Activated CD4-positive, CD25-positive, alpha-beta regulatory T cell treated with anti-CD3 and anti-CD28 coated beads, Interleukin-2, amount 50 U/mL, for 16 hours (primary cell): ENCODE data around the gene ITPRIPL2.

Experiments used
- DNase-seq: peaks from one replicate; pipeline ENCODE4 v3.0.0-alpha.2; 2020; ENCODE audit warnings: low read depth, low spot score

The ITPRIPL2 gene

GRCh38 chr16:19119564-19119963 lies 5.8 kb downstream of the ITPRIPL2 start:
- DNase-seq = no peak

GRCh38 chr16:19123535-19124178 lies 9.9 kb downstream of the ITPRIPL2 start:
- no peak for DNase-seq

- DNase-seq = no peak
Measured at GRCh38 chr16:19126300-19126699, 12.5 kb downstream of the ITPRIPL2 start.

- DNase-seq = no peak
Measured at GRCh38 chr16:19127205-19127604, 13.4 kb downstream of the ITPRIPL2 start.

GRCh38 chr16:19127674-19128131 lies 13.9 kb downstream of the ITPRIPL2 start:
- DNase-seq = no peak

- no peak for DNase-seq
Measured at GRCh38 chr16:19128454-19129200, 14.9 kb downstream of the ITPRIPL2 start.

- DNase-seq = no peak
Measured at GRCh38 chr16:19130385-19130784, 16.6 kb downstream of the ITPRIPL2 start.

GRCh38 chr16:19130852-19131824 lies 17.4 kb downstream of the ITPRIPL2 start:
- no peak for DNase-seq

- no peak for DNase-seq
Measured at GRCh38 chr16:19131825-19132218, 18.1 kb downstream of the ITPRIPL2 start.

- DNase-seq = no peak
Measured at GRCh38 chr16:19132255-19132654, 18.5 kb downstream of the ITPRIPL2 start.

GRCh38 chr16:19132898-19133297 lies 19.1 kb downstream of the ITPRIPL2 start:
- no peak for DNase-seq

- no peak for DNase-seq
Measured at GRCh38 chr16:19133600-19133999, 19.8 kb downstream of the ITPRIPL2 start.

- no peak for DNase-seq
Measured at GRCh38 chr16:19135201-19135842, 21.6 kb downstream of the ITPRIPL2 start.

GRCh38 chr16:19135896-19136438 lies 22.2 kb downstream of the ITPRIPL2 start:
- DNase-seq = no peak

GRCh38 chr16:19136549-19137196 lies 22.9 kb downstream of the ITPRIPL2 start:
- no peak for DNase-seq

GRCh38 chr16:19137201-19138128 lies 23.7 kb downstream of the ITPRIPL2 start:
- no peak for DNase-seq

- DNase-seq = no peak
Measured at GRCh38 chr16:19138601-19139000, 24.8 kb downstream of the ITPRIPL2 start.

GRCh38 chr16:19139436-19140091 lies 25.8 kb downstream of the ITPRIPL2 start:
- DNase-seq = no peak

- no peak for DNase-seq
Measured at GRCh38 chr16:19140396-19140795, 26.6 kb downstream of the ITPRIPL2 start.
